ENCODE data around the gene TMPRSS2. TPM values are rescaled to one million over a fixed set of nuclear protein-coding genes. Genes with fewer than 3 reads are reported as not detected.
"Not testable (repeated sequence)": the region's sequence is repeated elsewhere in the genome, so short reads cannot be mapped to it uniquely, and the experiment has no call there.

Gene TMPRSS2
- total RNA-seq, 2 experiments from 2014 or later, result not detected

- CTCF ChIA-PET, result no interaction called here
- POLR2A ChIA-PET, result no interaction called here
Measured at GRCh38 chr21:41431788-41432548, 76.0 kb downstream of the TMPRSS2 start.

DNA sequence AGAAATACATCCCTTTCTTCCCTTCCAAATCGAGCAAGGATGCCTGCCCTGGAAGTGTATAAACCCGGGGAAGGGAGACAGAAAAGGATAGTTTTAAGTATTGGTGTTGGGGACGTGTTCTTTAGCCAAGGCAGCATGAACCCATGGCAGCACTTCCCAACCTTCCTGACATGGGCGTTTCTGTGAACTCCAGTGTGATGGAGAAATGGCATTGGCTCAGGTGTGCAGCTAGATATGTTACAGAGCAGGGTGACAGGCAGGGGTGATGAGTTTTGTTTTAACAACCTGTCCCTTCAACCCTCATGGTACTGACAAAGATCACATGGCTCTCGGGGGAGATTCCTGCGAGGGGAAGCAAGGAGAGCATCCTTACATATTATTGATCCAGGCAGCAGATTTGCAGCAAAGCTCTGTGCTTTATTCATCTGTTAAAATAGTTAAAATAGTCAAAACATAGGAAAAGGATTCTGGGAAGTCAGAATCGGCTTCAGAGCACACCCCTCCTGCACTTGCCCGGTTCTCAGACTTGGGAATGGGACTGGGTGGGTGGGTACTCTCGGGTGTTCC, 78.0 kb downstream of the TMPRSS2 start:
- CTCF ChIA-PET, result no interaction called here
- POLR2A ChIA-PET, result interaction anchor here (0.7 kb wide), 1 partner anchor 66 kb away, joined by 10 read pairs; no protein-coding TSS in a partner anchor

- CTCF ChIA-PET, result no interaction called here
- POLR2A ChIA-PET, result interaction anchor here (0.7 kb wide), 1 partner anchor 65 kb away, joined by 10 read pairs; no protein-coding TSS in a partner anchor
Measured at GRCh38 chr21:41429305-41429704, 78.7 kb downstream of the TMPRSS2 start.

DNA sequence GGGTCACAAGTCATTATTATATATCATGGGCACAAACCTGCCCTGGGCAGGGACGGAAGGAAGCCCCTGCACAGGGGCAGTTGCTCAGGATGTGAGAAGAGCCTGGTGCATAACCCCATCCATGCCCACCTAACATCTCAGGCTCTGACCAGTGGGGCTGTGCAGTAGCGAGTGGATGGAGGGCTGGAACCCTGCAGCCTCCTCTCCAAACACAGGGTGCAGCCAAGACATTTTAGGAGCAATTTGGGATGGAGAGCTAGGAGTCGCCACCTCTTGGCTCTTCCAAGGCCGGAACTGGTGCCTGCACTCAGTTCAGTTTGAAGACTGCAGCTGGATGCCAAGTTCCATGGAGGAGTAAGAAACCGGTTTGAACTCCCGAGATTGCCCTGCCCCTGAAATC, 79.1 kb downstream of the TMPRSS2 start:
- ChIA-PET POLR2A (no interaction called here), CTCF (no interaction called here)

- ChIA-PET POLR2A (no interaction called here), CTCF (no interaction called here)
Measured at GRCh38 chr21:41428311-41428710, 79.6 kb downstream of the TMPRSS2 start.

- POLR2A ChIA-PET, result no interaction called here
- CTCF ChIA-PET, result no interaction called here
Measured at GRCh38 chr21:41427556-41427955, 80.4 kb downstream of the TMPRSS2 start.

GRCh38 chr21:41426676-41427404, 81.1 kb downstream of the TMPRSS2 start:
- ChIA-PET POLR2A (no interaction called here), CTCF (no interaction called here)

DNA sequence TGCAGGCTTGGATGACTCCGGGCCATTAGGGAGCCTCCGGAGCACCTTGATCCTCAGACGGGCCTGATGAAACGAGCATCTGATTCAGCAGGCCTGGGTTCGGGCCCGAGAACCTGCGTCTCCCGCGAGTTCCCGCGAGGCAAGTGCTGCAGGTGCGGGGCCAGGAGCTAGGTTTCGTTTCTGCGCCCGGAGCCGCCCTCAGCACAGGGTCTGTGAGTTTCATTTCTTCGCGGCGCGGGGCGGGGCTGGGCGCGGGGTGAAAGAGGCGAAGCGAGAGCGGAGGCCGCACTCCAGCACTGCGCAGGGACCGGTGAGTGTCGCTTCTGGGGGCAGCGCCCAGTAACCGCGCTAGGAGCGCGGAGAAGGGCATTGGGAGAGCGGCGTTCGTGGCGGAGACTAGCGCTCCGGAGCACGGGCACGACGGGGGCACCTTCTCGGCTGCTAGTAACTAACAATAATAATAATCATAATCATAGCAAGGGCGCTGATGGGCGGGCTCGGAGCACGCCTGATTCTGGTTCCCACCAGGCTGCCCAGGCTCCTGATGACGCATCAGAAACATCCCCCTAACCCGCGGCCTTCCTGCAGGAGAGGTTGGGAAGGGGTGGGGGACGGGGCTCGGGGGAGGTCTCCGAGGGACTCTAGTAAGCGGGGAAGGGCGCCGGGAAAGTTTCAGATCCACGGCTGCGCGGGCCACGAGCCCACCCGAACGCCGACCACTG, 81.8 kb downstream of the TMPRSS2 start, which contains the start of gene MX1:
Gene MX1, plus strand, starts transcription at position 286 of the 722 bp plus-strand sequence. CDS start 5,832 bp downstream, outside the sequence.
- ChIA-PET POLR2A (interaction anchor here (0.8 kb wide), 1 partner anchor 57 kb away, joined by 3 read pairs; no protein-coding TSS in a partner anchor), CTCF (no interaction called here)

GRCh38 chr21:41425588-41425953, 82.4 kb downstream of the TMPRSS2 start:
- CTCF ChIA-PET, result no interaction called here
- POLR2A ChIA-PET, result interaction anchor here (0.8 kb wide), 1 partner anchor 56 kb away, joined by 3 read pairs; no protein-coding TSS in a partner anchor

DNA sequence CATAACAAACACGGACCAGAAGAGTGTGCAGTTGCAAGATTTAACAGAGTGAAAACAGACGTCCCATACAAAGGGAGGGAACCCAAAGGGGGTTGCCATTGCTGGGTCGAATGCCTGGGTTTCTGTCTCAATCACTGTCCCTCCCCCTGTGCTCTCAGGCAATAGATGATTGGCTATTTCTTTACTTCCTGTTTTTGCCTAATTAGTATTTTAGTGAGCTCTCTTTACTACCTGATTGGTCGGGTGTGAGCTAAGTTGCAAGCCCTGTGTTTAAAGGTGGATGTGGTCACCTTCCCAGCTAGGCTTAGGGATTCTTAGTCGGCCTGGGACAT, 84.7 kb downstream of the TMPRSS2 start:
- POLR2A ChIA-PET, CTCF ChIA-PET: not testable (repeated sequence)

DNA sequence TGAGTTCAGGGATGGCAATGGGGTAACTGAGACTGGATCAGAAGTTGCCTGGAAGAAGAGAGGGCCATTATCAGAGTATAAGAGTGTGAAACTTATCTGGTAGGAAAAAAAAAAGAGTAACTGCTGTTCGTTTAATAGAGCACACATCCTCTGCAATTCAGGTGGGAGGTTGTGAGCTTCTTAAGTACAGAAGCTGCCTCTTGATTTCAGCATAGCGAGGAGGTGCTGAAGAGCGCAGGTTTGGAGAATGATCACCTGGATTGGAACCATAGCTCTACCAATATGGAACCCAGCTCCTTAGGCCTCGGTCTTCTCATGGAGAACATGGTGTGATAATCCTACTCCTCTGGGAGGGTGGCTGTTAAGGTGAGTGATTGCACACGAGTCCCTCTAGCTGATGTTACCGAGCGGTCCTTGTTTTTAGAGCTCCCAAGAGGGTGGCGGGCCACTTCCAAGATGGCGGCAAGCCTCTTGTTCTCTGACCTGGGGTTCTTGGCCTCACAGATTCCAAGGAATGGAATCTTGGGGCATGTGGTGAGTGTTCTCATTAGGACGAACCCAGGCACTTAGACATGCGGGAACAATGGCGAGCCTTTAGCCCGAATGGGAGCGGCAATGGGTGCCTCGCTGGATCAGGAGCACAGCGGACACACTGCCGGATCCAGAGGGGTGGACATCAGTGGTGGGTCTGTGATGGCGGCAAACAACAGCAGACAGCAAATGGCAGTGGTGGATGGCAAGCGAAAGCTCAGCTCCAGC, 85.2 kb downstream of the TMPRSS2 start:
- ChIA-PET POLR2A (no interaction called here), CTCF (no interaction called here)

DNA sequence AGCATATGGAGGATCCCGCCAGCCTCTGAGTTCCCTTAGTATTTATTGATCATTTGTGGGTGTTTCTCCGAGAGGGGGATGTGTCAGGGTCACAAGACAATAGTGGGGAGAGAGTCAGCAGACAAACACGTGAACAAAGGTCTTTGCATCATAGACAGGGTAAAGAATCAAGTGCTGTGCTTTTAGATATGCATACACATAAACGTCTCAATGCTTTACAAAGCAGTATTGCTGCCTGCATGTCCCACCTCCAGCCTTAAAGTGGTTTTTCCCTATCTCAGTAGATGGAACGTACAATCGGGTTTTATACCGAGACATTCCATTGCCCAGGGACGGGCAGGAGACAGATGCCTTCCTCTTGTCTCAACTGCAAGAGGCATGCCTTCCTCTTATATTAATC, 87.0 kb downstream of the TMPRSS2 start:
- POLR2A ChIA-PET, CTCF ChIA-PET: not testable (repeated sequence)

- CTCF ChIA-PET, result no interaction called here
- POLR2A ChIA-PET, result interaction anchor here (0.6 kb wide), 1 partner anchor 57 kb away, joined by 5 read pairs; no protein-coding TSS in a partner anchor
Measured at GRCh38 chr21:41419921-41420862, 87.8 kb downstream of the TMPRSS2 start.

- ChIA-PET POLR2A (interaction anchor here (0.6 to 0.7 kb wide), 2 partner anchors 56 to 126 kb away, joined by 5 read pairs; no protein-coding TSS in a partner anchor), CTCF (interaction anchor here (0.5 to 0.7 kb wide), 2 partner anchors 222 to 357 kb away, joined by 3 to 4 read pairs; no protein-coding TSS in a partner anchor)
Measured at GRCh38 chr21:41418956-41419680, 88.8 kb downstream of the TMPRSS2 start.

GRCh38 chr21:41418393-41418792, 89.6 kb downstream of the TMPRSS2 start:
- CTCF ChIA-PET, result interaction anchor here (0.5 to 1.2 kb wide), 2 partner anchors 135 to 358 kb away, joined by 3 to 4 read pairs; no protein-coding TSS in a partner anchor
- POLR2A ChIA-PET, result no interaction called here

GRCh38 chr21:41417505-41417904, 90.5 kb downstream of the TMPRSS2 start:
- POLR2A ChIA-PET, result not testable (repeated sequence)
- CTCF ChIA-PET, result interaction anchor here (1.2 kb wide), 1 partner anchor 134 kb away, joined by 4 read pairs; no protein-coding TSS in a partner anchor
